Activated CD4-positive, alpha-beta memory T cell treated with anti-CD3 and anti-CD28 coated beads for 36 hours (primary cell): Measurements from ENCODE around the gene SERINC5. TPM values are rescaled to one million over a fixed set of nuclear protein-coding genes. Genes with fewer than 3 reads are reported as not detected.
"Not testable (repeated sequence)": the region's sequence is repeated elsewhere in the genome, so short reads cannot be mapped to it uniquely, and the experiment has no call there.

Source experiments
- CTCF ChIA-PET: fragments of 350-600 bp; sonication (Branson Sonifier 250); formaldehyde crosslinking; loops from one replicate; lab custom pipeline; 2021; ENCODE audit warnings: antibody characterized with exemption, inconsistent platforms; lab: Charles Lee
- POLR2A ChIA-PET: fragments of 350-600 bp; sonication (Branson Sonifier 250); formaldehyde crosslinking; loops from one replicate; lab custom pipeline; 2021; ENCODE audit warnings: antibody characterized with exemption; lab: Charles Lee
- DNase-seq: peaks from one replicate; pipeline ENCODE4 v3.0.0-alpha.2; 2020
- H3K27ac Mint-ChIP-seq: one replicate; pipeline ENCODE4 v1.8.0; 2021; ENCODE audit warnings: mixed read lengths
- H3K27me3 Mint-ChIP-seq: one replicate; pipeline ENCODE4 v1.8.0; 2021; ENCODE audit warnings: mixed read lengths
- H3K36me3 Mint-ChIP-seq: one replicate; pipeline ENCODE4 v1.8.0; 2021; ENCODE audit warnings: mixed read lengths
- H3K4me1 Mint-ChIP-seq: one replicate; pipeline ENCODE4 v1.8.0; 2021; ENCODE audit warnings: low read depth, mixed read lengths
- H3K4me3 Mint-ChIP-seq: one replicate; pipeline ENCODE4 v1.8.0; 2021; ENCODE audit warnings: mild to moderate bottlenecking, mixed read lengths
- H3K9me3 Mint-ChIP-seq: one replicate; pipeline ENCODE4 v1.8.0; 2021; ENCODE audit warnings: mixed read lengths
- intact Hi-C: fragments of 100-400 bp; cut with micrococcal nuclease; formaldehyde crosslinking; loops from one replicate; pipeline ENCODE4 v1.15.1; 2023
- total RNA-seq, 2 experiments: library from RNA; stranded (reverse); gene quantifications; one replicate each; pipeline ENCODE4 v1.2.3, GENCODE V29; 2021

Gene SERINC5
- total RNA-seq, 2 experiments from 2014 or later, result 42.8 to 48.0 TPM

GRCh38 chr5:80097451-80097850, 158.4 kb downstream of the SERINC5 start:
- CTCF ChIA-PET, result interaction anchor here (1.6 to 10.0 kb wide), 3 partner anchors 14 to 211 kb away, joined by 4 to 214 read pairs (median 36); no protein-coding TSS in a partner anchor
- POLR2A ChIA-PET, result no interaction called here

GRCh38 chr5:80094236-80094738, 161.6 kb downstream of the SERINC5 start:
- no peak for DNase-seq
- peaks cover 22% of the 10 kb centered on the region for H3K4me1 Mint-ChIP-seq
- H3K27me3 Mint-ChIP-seq, result no peaks in the 10 kb centered on the region
- ChIA-PET CTCF (interaction anchor here (1.3 to 10.0 kb wide), 3 partner anchors 10 to 214 kb away, joined by 3 to 214 read pairs (median 36); no protein-coding TSS in a partner anchor), POLR2A (no interaction called here)
- H3K9me3 Mint-ChIP-seq, result no peaks in the 10 kb centered on the region
- intact Hi-C loops, result loop anchor here (5.0 to 10.0 kb wide), 3 partner anchors 113 to 581 kb away; partner anchors contain the start of gene ZFYVE16
- H3K27ac Mint-ChIP-seq, result no peak overlapping the region
- no peak overlapping the region for H3K4me3 Mint-ChIP-seq
- no peaks in the 10 kb centered on the region for H3K36me3 Mint-ChIP-seq

More at GRCh38 chr5:80097451-80097850, 158.4 kb downstream of the SERINC5 start:
- DNase-seq, result no peak
- Mint-ChIP-seq H3K4me1 (peaks cover 19% of the 10 kb centered on the region), H3K9me3 (no peaks in the 10 kb centered on the region), H3K27me3 (no peaks in the 10 kb centered on the region), H3K36me3 (no peaks in the 10 kb centered on the region), H3K27ac (no peak overlapping the region), H3K4me3 (no peak overlapping the region)
- intact Hi-C loops, result loop anchor here (10.0 kb wide), 2 partner anchors 307 to 577 kb away; partner anchors contain the start of gene ZFYVE16

- Mint-ChIP-seq H3K27ac (no peak overlapping the region), H3K27me3 (no peaks in the 10 kb centered on the region), H3K4me3 (no peak overlapping the region), H3K36me3 (no peaks in the 10 kb centered on the region), H3K4me1 (peaks cover 22% of the 10 kb centered on the region), H3K9me3 (no peaks in the 10 kb centered on the region)
- CTCF ChIA-PET, result interaction anchor here (5.3 to 10.0 kb wide), 3 partner anchors 10 to 215 kb away, joined by 36 to 214 read pairs (median 49); no protein-coding TSS in a partner anchor
- POLR2A ChIA-PET, result interaction anchor here (0.6 kb wide), 1 partner anchor 16 kb away, joined by 3 read pairs; no protein-coding TSS in a partner anchor
- no peak for DNase-seq
- intact Hi-C loops, result loop anchor here (2.0 to 10.0 kb wide), 4 partner anchors 33 to 581 kb away; partner anchors contain the start of gene ZFYVE16
Measured at GRCh38 chr5:80093796-80094195, 162.1 kb downstream of the SERINC5 start.

- H3K27me3 Mint-ChIP-seq, result no peaks in the 10 kb centered on the region
- no peaks in the 10 kb centered on the region for H3K36me3 Mint-ChIP-seq
- DNase-seq, result peak; percentile 11
- no peaks in the 10 kb centered on the region for H3K9me3 Mint-ChIP-seq
- H3K27ac Mint-ChIP-seq, result peak overlapping the region; percentile 32
- peaks cover 19% of the 10 kb centered on the region for H3K4me1 Mint-ChIP-seq
- ChIA-PET POLR2A (interaction anchor here (1.3 to 1.5 kb wide), 2 partner anchors 164 to 215 kb away, joined by 5 to 6 read pairs; partner anchors contain the start of gene SERINC5), CTCF (interaction anchor here (1.0 to 10.0 kb wide), 26 partner anchors 9 to 580 kb away, joined by 3 to 214 read pairs (median 8); partner anchors contain the start of gene SERINC5)
- H3K4me3 Mint-ChIP-seq, result peak overlapping the region; percentile 30
- intact Hi-C loops, result loop anchor here (1.0 to 10.0 kb wide), 5 partner anchors 34 to 582 kb away; partner anchors contain the start of gene ZFYVE16
Measured at GRCh38 chr5:80092486-80093107, 163.3 kb downstream of the SERINC5 start.

GRCh38 chr5:80091792-80092192, 164.1 kb downstream of the SERINC5 start:
- H3K27ac Mint-ChIP-seq, result peak overlapping the region; percentile 62
- not testable (repeated sequence) for H3K36me3 Mint-ChIP-seq

GRCh38 chr5:80090884-80091166, 165.0 kb downstream of the SERINC5 start:
- Mint-ChIP-seq H3K27ac (no peak overlapping the region), H3K9me3 (no peaks in the 10 kb centered on the region), H3K4me3 (no peak overlapping the region), H3K36me3 (no peaks in the 10 kb centered on the region), H3K27me3 (no peaks in the 10 kb centered on the region), H3K4me1 (peaks cover 19% of the 10 kb centered on the region)
- DNase-seq, result no peak
- intact Hi-C loops, result loop anchor here (1.0 to 10.0 kb wide), 5 partner anchors 116 to 584 kb away; partner anchors contain the start of gene ZFYVE16
- ChIA-PET POLR2A (no interaction called here), CTCF (interaction anchor here (0.8 to 10.0 kb wide), 10 partner anchors 12 to 582 kb away, joined by 3 to 214 read pairs (median 7); partner anchors contain the start of gene SERINC5)

More at GRCh38 chr5:80091792-80092192, 164.1 kb downstream of the SERINC5 start:
- ChIA-PET CTCF (interaction anchor here (0.6 to 10.0 kb wide), 42 partner anchors 8 to 581 kb away, joined by 3 to 214 read pairs (median 4); partner anchors contain the start of gene SERINC5), POLR2A (interaction anchor here (1.3 to 1.5 kb wide), 2 partner anchors 165 to 216 kb away, joined by 5 to 6 read pairs; partner anchors contain the start of gene SERINC5)
- H3K27me3 Mint-ChIP-seq, H3K4me3 Mint-ChIP-seq, H3K9me3 Mint-ChIP-seq: not testable (repeated sequence)
- H3K4me1 Mint-ChIP-seq, result peaks cover 19% of the 10 kb centered on the region
- peak; percentile 43 for DNase-seq
- intact Hi-C loops, result loop anchor here (1.0 to 10.0 kb wide), 7 partner anchors 35 to 583 kb away; partner anchors contain the start of gene ZFYVE16

- Mint-ChIP-seq H3K36me3 (no peaks in the 10 kb centered on the region), H3K27ac (peak overlapping the region; percentile 50), H3K9me3 (no peaks in the 10 kb centered on the region), H3K4me3 (peak overlapping the region; percentile 54), H3K27me3 (no peaks in the 10 kb centered on the region), H3K4me1 (peaks cover 11% of the 10 kb centered on the region)
- intact Hi-C loops, result loop anchor here (1.0 to 2.0 kb wide), 5 partner anchors 92 to 380 kb away; partner anchors contain the start of gene MTX3
- DNase-seq, result peak; percentile 31
- CTCF ChIA-PET, result interaction anchor here (0.6 to 4.0 kb wide), 93 partner anchors 9 to 1062 kb away, joined by 3 to 98 read pairs (median 4); partner anchors contain the start of gene MTX3
- POLR2A ChIA-PET, result interaction anchor here (1.0 kb wide), 1 partner anchor 93 kb away, joined by 3 read pairs; no protein-coding TSS in a partner anchor
Measured at GRCh38 chr5:80083101-80083890, 172.6 kb downstream of the SERINC5 start.

GRCh38 chr5:80082731-80083100, 173.1 kb downstream of the SERINC5 start:
- no peaks in the 10 kb centered on the region for H3K9me3 Mint-ChIP-seq
- H3K4me1 Mint-ChIP-seq, result peaks cover 11% of the 10 kb centered on the region
- intact Hi-C loops, result loop anchor here (1.0 to 2.0 kb wide), 5 partner anchors 92 to 380 kb away; partner anchors contain the start of gene MTX3
- peak; percentile 79 for DNase-seq
- ChIA-PET CTCF (interaction anchor here (0.6 to 4.0 kb wide), 63 partner anchors 9 to 1062 kb away, joined by 3 to 98 read pairs (median 4); partner anchors contain the start of gene MTX3), POLR2A (no interaction called here)
- no peaks in the 10 kb centered on the region for H3K36me3 Mint-ChIP-seq
- no peaks in the 10 kb centered on the region for H3K27me3 Mint-ChIP-seq
- peak overlapping the region; percentile 54 for H3K4me3 Mint-ChIP-seq
- no peak overlapping the region for H3K27ac Mint-ChIP-seq

- Mint-ChIP-seq H3K9me3 (no peaks in the 10 kb centered on the region), H3K4me1 (peaks cover 11% of the 10 kb centered on the region), H3K36me3 (no peaks in the 10 kb centered on the region), H3K27ac (no peak overlapping the region), H3K4me3 (no peak overlapping the region), H3K27me3 (no peaks in the 10 kb centered on the region)
- CTCF ChIA-PET, result interaction anchor here (3.6 to 4.0 kb wide), 3 partner anchors 15 to 226 kb away, joined by 36 to 98 read pairs (median 43); no protein-coding TSS in a partner anchor
- intact Hi-C loops, result loop anchor here (2.0 kb wide), 2 partner anchors 91 to 379 kb away; partner anchors contain the start of gene MTX3
- POLR2A ChIA-PET, result no interaction called here
- no peak for DNase-seq
Measured at GRCh38 chr5:80082281-80082680, 173.6 kb downstream of the SERINC5 start.

GRCh38 chr5:80078921-80079320, 176.9 kb downstream of the SERINC5 start:
- Mint-ChIP-seq H3K9me3 (no peaks in the 10 kb centered on the region), H3K27ac (no peak overlapping the region), H3K4me1 (peaks cover 11% of the 10 kb centered on the region), H3K4me3 (no peak overlapping the region), H3K27me3 (no peaks in the 10 kb centered on the region), H3K36me3 (no peaks in the 10 kb centered on the region)
- DNase-seq, result no peak
- ChIA-PET POLR2A (no interaction called here), CTCF (interaction anchor here (0.7 to 2.4 kb wide), 7 partner anchors 9 to 200 kb away, joined by 3 to 7 read pairs (median 4); no protein-coding TSS in a partner anchor)
- intact Hi-C loops, result no loop called here
